GM18867 (cell line): Measurements from ENCODE around the gene NKAP.
"Not testable (repeated sequence)": the region's sequence is repeated elsewhere in the genome, so short reads cannot be mapped to it uniquely, and the experiment has no call there.

Experiments
- ATAC-seq: cut with Tn5 transposase; IDR thresholded peaks from one replicate; pipeline ENCODE4 v1.9.1; 2021; ENCODE audit warnings: mild to moderate bottlenecking, moderate library complexity; ENCODE audit not compliant: unreplicated experiment

Gene NKAP

DNA sequence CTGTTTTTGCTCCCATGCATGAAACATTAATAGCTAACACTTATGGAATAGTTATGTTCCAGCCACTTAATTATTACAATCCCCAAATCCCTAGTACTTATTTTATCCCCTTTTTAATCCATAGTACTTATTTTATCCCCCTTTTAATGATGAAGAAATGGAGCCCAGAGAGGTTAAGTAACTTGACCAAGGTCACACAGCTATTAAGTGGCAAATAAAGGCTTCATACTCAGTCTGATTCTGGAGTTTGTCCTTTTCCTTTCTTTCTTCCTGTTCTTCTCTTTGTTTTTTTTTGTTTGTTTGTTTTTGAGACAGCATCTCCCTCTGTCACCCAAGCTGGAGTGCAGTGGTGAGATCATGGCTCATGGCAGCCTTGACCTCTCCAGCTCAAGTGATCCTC is 2.2 kb downstream of the NKAP start:
- no peak for ATAC-seq

DNA sequence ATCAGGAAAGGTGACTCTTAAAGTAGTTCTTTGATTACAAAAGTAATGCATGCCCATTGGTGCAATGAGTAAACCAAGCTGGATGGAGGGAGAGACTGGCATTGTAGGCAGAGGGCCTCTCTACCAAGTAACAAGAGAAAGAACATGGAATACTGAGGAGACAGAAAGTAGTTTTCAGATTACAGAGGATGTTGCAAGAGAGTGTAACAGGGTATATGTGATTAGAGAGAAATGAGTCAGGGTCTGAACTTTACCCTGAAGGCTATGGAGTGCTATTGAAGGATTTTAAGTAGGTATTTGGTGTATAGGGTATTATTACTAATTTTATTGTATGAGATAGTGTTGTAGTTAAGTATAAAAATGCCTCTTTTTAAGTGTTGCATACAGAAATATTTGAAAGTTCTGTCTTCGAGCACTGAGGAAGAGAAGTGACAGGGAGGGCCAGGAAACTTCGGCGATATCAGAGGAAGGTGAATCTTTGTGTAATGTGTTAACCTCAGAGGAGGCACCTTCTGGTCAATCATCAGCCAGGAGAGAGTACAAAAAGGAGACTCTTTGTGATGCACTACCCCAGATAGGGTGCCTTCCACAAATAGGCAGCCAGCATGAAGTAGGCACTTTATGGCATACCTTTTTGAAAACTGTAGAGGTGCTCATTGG is 8.2 kb downstream of the NKAP start:
- no peak for ATAC-seq

- not testable (repeated sequence) for ATAC-seq
These were observed 21.2 kb downstream of the NKAP start for GRCh38 chrX:119922391-119922790.

- no peak for ATAC-seq
These were observed 23.5 kb downstream of the NKAP start for GRCh38 chrX:119919835-119920585.

- ATAC-seq, result no peak
These were observed 25.7 kb downstream of the NKAP start for GRCh38 chrX:119917877-119918276.

DNA sequence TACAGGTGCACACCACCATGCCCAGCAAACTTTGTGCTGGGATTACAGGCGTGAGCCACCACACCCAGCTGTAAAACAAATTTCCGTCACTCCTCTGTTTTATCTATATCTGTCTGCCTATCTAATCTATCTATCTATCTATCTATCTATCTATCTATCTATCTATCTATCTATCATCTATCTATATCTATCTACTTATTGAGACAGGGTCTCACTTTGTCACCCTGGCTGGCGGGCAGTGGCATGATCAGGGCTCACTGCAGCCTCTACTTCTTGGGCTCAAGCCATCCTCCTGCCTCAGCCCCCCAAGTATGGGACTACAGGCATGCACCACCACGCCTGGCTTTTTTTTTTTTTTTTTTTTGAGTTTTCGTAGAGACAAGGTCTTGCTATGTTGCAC is 27.2 kb downstream of the NKAP start:
- no peak for ATAC-seq

DNA sequence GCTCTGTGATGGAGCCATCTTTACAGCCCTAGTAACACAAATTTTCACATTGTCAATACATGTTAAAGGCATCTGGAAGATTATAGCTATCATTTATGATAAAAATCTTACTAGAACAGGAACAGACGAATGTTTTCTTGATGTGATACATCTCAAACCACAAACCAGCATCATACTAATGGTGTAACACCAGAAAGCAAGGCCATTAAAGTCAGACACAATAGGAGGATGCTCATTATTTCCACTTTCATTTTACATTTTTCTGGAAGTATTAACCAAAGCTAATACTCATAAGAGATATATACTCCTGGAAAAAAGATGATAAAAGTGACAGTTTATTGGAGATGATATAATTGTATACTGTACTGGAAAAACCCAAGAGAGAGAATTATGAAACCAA is 42.6 kb downstream of the NKAP start:
- no peak for ATAC-seq

GRCh38 chrX:119899125-119899524 is 44.4 kb downstream of the NKAP start:
- ATAC-seq, result no peak

DNA sequence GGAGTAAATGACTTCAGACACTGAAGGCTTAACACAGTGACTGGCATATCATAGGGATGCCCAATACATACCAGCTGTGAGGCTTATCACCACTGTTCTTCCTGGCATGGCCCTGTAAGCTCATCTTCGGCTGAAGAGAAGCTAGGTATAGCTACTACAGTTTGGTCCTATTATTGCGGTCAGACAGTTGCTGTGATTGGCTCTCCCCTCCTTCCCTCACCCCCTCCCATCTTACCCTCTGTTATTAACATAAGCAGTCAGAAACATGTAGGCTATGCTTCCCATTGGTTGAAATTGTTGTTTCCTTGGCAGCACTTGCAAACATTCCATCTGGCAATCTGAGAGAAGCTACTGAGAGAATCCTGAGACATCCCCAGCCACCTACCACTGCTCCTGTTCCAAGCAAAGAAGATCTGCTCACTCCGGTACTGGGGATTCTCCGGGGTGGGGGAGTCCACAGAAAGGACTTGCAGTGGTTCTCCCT is 47.7 kb downstream of the NKAP start, which contains the start of gene AKAP14:
TSS of gene AKAP14 (plus strand) at position 51 of the 484 bp plus-strand sequence. CDS start 7,331 bp downstream, outside the sequence.
- ATAC-seq, result no peak

GRCh38 chrX:119891961-119892692 is 51.4 kb downstream of the NKAP start:
- not testable (repeated sequence) for ATAC-seq

DNA sequence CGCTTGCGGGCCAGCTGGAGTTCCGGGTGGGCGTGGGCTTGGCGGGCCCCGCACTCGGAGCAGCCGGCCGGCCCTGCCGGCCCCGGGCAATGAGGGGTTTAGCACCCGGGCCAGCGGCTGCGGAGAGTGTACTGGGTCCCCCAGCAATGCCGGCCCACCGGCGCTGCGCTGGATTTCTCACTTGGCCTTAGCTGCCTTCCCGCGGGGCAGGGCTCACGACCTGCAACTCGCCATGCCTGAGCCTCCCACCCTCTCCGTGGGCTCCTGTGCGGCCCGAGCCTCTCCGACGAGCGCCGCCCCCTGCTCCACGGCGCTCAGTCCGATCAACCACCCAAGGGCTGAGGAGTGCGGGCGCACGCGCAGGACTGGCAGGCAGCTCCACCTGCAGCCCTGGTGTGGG is 52.9 kb downstream of the NKAP start:
- not testable (repeated sequence) for ATAC-seq

DNA sequence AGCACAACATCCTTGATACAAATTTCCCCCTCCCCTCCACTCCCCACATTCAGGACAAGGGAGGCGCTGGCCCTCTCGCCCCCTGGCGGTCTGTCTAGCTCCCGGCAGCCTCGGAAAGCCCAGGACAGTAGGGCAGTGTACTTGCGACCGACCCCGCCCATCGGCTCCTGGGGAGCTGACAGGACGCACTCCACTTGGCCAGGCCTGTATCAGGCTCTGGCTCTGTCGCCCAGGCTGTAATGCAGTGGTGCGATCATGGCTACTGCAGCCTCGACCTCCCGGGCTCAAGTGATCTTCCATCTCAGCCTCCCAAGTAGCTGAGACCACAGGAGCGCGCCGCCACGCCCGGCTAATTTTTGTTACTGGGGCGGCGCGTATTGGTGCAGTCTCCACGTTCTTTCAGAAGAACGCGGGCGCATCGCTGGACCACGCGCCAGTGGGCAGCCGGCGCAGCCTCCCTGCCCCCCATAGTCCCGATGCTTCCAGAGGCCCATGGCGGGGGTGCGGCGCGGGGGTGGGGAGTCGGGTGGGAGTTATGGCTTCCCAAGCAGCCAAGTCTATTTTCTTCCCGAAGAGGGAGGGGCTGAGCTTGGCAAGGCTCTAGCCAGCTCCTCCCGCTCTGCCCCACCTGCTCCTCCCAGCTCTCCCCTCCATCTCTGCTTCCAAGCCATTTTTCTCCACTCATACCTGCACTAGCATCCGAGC is 55.7 kb downstream of the NKAP start:
- ATAC-seq, result peak; percentile 74

GRCh38 chrX:119885554-119886428 is 57.8 kb downstream of the NKAP start:
- no peak for ATAC-seq

- ATAC-seq, result peak; percentile 86
These were observed 62.8 kb downstream of the NKAP start for GRCh38 chrX:119880552-119881437.

- ATAC-seq, result peak; percentile 57
These were observed 63.5 kb downstream of the NKAP start for GRCh38 chrX:119880076-119880475.

- no peak for ATAC-seq
These were observed 64.8 kb downstream of the NKAP start for GRCh38 chrX:119878740-119879139.

- ATAC-seq, result peak; percentile 89
These were observed 71.8 kb downstream of the NKAP start, which contains the start of the genes NDUFA1 and RNF113A for GRCh38 chrX:119871599-119872395. TSS of gene NDUFA1 (plus strand) at chrX:119871832. CDS start at chrX:119871912, 80 bp downstream. TSS of gene RNF113A (minus strand) at chrX:119871733. CDS start at chrX:119871613, 120 bp downstream.

DNA sequence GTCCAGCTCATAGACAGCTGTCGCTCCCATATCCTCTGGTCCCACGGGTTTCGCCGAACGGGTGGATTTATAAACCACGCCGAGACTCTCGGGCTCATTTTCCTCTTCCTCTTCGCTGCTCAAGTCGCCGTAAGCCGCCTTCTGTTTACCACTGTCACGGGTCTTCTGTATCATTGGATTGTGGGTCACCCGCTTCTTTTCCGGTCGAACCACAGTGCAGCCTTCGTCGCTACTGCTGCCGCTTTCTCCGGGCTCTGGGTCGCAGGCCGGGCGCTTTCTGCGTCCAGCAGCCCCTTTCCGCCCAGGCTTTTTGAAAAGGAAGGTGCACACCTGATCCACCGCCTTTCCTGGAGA is 72.3 kb downstream of the NKAP start:
- peak; percentile 41 for ATAC-seq
